Nephron progenitor cell (in vitro differentiated cells): Measurements from ENCODE around the gene SAP30L.
A peak's percentile ranks its signal among the peaks of the same experiment; 100 is the strongest.

Source experiments
- DNase-seq: peaks from one replicate; pipeline ENCODE4 v3.0.0; 2021
- H3K27ac Mint-ChIP-seq: 2 replicates; pipeline ENCODE4 v1.8.0; 2021; ENCODE audit warnings: mild to moderate bottlenecking, moderate library complexity, mixed read lengths
- H3K27me3 Mint-ChIP-seq: 2 replicates; pipeline ENCODE4 v1.8.0; 2021; ENCODE audit warnings: mild to moderate bottlenecking, low read depth, mixed read lengths; ENCODE audit not compliant: poor library complexity
- H3K36me3 Mint-ChIP-seq: 2 replicates; pipeline ENCODE4 v1.8.0; 2021; ENCODE audit warnings: low read depth, mixed read lengths
- H3K4me1 Mint-ChIP-seq: 2 replicates; pipeline ENCODE4 v1.8.0; 2021; ENCODE audit warnings: mixed read lengths
- H3K4me3 Mint-ChIP-seq: 2 replicates; pipeline ENCODE4 v1.8.0; 2021; ENCODE audit warnings: mild to moderate bottlenecking, moderate library complexity, mixed read lengths
- H3K9me3 Mint-ChIP-seq: 2 replicates; pipeline ENCODE4 v1.8.0; 2021; ENCODE audit warnings: mild to moderate bottlenecking, moderate library complexity, mixed read lengths
- TF ChIP-seq, protein P1 (sequence below): fragments of 200-600 bp; sonication (generic); IDR thresholded peaks from 2 replicates; pipeline ENCODE4 v1.5.0; 2021; ENCODE audit warnings: antibody characterized with exemption

Gene SAP30L

DNA sequence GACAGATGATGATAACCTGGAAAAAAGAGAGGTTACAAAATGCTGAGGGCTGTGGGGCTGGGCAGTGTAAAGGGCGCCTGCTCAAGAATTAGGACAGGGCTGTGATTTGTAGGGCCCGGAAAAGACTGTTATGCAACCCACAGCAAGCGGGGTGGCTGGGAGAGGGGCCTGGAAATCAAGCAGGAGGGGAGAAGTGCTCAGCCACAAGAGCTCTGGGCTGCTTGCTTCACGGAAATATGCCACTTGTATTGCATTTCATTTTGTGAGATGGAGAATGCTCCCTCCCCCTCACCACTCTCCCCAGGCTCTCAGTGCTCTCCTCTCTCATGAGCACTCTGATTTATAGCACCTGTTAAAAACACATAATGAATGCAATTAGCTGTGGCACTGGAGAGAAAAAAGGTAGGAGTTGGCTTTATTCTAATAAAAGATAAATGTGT is 40.6 kb downstream of the SAP30L start:
- peak overlapping the region; percentile 14 for H3K4me3 Mint-ChIP-seq
- H3K27me3 Mint-ChIP-seq, result peaks cover 97% of the 10 kb centered on the region
- H3K27ac Mint-ChIP-seq, result no peak overlapping the region
- H3K4me1 Mint-ChIP-seq, result peaks cover 59% of the 10 kb centered on the region
- H3K36me3 Mint-ChIP-seq, result no peaks in the 10 kb centered on the region
- H3K9me3 Mint-ChIP-seq, result no peaks in the 10 kb centered on the region
- TF ChIP-seq, protein P1, sequence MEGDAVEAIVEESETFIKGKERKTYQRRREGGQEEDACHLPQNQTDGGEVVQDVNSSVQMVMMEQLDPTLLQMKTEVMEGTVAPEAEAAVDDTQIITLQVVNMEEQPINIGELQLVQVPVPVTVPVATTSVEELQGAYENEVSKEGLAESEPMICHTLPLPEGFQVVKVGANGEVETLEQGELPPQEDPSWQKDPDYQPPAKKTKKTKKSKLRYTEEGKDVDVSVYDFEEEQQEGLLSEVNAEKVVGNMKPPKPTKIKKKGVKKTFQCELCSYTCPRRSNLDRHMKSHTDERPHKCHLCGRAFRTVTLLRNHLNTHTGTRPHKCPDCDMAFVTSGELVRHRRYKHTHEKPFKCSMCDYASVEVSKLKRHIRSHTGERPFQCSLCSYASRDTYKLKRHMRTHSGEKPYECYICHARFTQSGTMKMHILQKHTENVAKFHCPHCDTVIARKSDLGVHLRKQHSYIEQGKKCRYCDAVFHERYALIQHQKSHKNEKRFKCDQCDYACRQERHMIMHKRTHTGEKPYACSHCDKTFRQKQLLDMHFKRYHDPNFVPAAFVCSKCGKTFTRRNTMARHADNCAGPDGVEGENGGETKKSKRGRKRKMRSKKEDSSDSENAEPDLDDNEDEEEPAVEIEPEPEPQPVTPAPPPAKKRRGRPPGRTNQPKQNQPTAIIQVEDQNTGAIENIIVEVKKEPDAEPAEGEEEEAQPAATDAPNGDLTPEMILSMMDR, result no peak
- DNase-seq, result no peak

DNA sequence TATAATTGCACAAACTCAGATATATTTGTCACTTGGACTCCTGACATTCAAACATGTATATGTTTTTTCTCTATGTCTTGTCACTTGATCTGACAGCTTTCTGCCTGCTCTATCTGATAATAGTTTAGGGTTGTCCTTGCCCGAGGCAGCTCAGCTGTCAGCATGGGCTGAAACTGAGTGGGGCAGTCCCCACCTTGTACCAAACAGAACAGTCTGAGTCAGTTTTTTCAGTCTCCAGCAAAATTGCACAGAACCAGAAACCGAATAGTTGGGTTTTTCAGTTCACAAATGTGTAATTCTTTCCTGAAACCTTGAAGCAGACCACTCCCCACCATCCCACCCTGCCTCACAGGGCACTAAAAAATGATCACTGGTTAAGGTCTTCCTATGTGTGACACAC is 41.7 kb downstream of the SAP30L start:
- Mint-ChIP-seq H3K36me3 (no peaks in the 10 kb centered on the region), H3K27me3 (peaks cover 97% of the 10 kb centered on the region), H3K27ac (no peak overlapping the region), H3K4me3 (no peak overlapping the region), H3K4me1 (peaks cover 58% of the 10 kb centered on the region), H3K9me3 (no peaks in the 10 kb centered on the region)
- DNase-seq, result no peak
- TF ChIP-seq, protein P1, result no peak

DNA sequence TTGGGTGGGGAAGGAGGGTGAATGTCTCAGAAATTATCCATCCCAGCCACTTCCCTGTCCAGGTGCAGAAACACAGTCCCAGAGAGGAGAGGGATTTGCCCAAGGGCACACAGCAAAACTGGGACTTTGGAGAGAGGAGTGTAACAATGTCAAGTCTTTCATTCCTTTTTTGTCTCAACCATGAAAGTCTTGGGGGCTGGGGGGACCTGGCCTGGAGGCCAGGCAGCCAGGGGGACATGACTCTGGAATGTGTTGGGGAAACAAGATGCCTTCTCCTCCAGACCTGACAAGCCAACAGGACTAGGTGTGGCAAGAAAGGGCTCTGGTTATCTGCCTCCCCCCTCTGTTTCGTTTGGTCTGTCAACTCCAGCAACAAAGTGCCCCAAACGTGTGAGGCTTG is 46.1 kb downstream of the SAP30L start:
- no peak for DNase-seq
- Mint-ChIP-seq H3K4me3 (no peak overlapping the region), H3K27ac (no peak overlapping the region), H3K36me3 (no peaks in the 10 kb centered on the region), H3K9me3 (no peaks in the 10 kb centered on the region), H3K27me3 (peaks cover 95% of the 10 kb centered on the region), H3K4me1 (peaks cover 14% of the 10 kb centered on the region)
- TF ChIP-seq, protein P1, result no peak

DNA sequence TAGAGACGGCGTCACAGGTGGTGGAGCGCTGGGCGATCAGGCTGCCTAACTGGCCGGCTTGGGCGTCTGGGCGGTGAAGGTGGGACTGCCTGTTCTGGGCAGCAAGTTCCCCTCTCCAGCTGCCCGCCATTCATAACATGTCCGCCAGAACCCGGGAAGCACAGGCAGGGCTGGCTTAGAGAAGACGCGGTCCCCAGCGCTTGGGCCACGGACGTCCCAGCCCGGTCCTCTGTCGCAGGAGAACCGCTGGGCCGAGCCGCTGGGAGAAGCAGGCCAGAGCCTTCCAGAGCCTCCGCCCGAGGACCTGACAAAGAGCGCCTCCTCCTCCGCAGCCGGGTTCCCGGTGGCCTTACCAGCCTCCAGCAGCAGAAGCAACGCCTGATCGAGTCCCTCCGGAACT is 47.5 kb downstream of the SAP30L start:
- Mint-ChIP-seq H3K9me3 (no peaks in the 10 kb centered on the region), H3K27ac (no peak overlapping the region), H3K4me3 (peak overlapping the region; percentile 7), H3K4me1 (peaks cover 6% of the 10 kb centered on the region), H3K27me3 (peaks cover 91% of the 10 kb centered on the region), H3K36me3 (no peaks in the 10 kb centered on the region)
- no peak for DNase-seq
- TF ChIP-seq, protein P1, result no peak

DNA sequence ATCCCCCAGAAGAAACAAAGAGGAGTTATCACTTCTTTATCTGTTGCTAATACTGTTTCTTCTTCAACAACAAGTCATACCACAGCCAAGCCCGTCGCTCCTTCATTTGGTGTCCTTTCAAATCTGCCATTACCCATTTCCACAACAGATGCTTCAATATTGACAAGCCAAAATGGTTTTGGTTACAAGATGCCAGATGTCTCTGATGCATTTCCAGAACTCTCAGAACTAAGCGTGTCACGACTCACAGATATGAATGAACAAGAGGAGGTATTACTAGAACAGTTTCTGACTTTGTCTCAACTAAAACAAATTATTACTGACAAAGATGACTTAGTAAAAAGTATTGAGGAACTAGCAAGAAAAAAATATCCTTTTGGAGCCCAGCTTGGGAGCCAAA is 48.2 kb downstream of the SAP30L start:
- H3K36me3 Mint-ChIP-seq, result no peaks in the 10 kb centered on the region
- H3K27me3 Mint-ChIP-seq, result peaks cover 91% of the 10 kb centered on the region
- no peak overlapping the region for H3K27ac Mint-ChIP-seq
- no peak overlapping the region for H3K4me3 Mint-ChIP-seq
- TF ChIP-seq, protein P1, result no peak
- no peaks in the 10 kb centered on the region for H3K9me3 Mint-ChIP-seq
- peaks cover 6% of the 10 kb centered on the region for H3K4me1 Mint-ChIP-seq
- no peak for DNase-seq

DNA sequence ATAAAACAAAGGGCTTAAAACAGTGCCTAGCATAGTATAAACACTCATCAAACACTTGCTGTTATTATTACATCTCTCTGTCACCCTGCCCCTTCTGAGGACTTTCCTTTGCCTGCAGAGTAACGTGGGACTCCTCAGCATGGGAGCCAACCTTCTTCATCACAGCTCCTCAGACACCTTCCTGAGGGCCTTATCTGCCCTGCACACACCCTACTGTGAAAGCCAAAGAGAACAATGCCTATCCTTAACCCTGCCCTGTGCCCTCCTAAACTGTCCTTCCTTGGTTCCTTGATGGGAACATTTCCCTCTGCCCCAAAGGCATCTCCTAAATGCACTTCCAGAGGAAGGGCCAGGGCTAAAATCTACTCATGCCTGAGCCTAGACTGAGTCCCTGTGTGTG is 52.8 kb downstream of the SAP30L start:
- Mint-ChIP-seq H3K36me3 (no peaks in the 10 kb centered on the region), H3K9me3 (no peaks in the 10 kb centered on the region), H3K27ac (no peak overlapping the region), H3K27me3 (peaks cover 68% of the 10 kb centered on the region), H3K4me1 (peaks cover 2% of the 10 kb centered on the region), H3K4me3 (no peak overlapping the region)
- no peak for DNase-seq
- TF ChIP-seq, protein P1, result no peak
